Thyroid gland (tissue), 4 donors: ENCODE data around the gene KIRREL3. TPM values are rescaled to one million over a fixed set of nuclear protein-coding genes. Genes with fewer than 3 reads are reported as not detected.

Experiments
- DNase-seq, 2 donors: peaks; one replicate each; pipeline ENCODE4 v3.0.0-alpha.2; 2019
- H3K27ac ChIP-seq, 3 donors: fragments of 200-600 bp; sonication (generic); 1 replicate in 2 of 3; 2 replicates in 1 of 3; pipeline ENCODE4 v1.5.1; 2016 to 2019; ENCODE audit warnings: mild to moderate bottlenecking in 1 of 3, moderate library complexity in 1 of 3
- H3K27me3 ChIP-seq: fragments of 200-600 bp; sonication (generic); one replicate; pipeline ENCODE4 v1.5.1; 2019
- H3K36me3 ChIP-seq, 2 donors: fragments of 200-600 bp; sonication (generic); one replicate each; pipeline ENCODE4 v1.5.1; 2016 to 2019
- H3K4me1 ChIP-seq, 2 donors: fragments of 200-600 bp; sonication (generic); one replicate each; pipeline ENCODE4 v1.5.1; 2017 to 2019
- H3K4me3 ChIP-seq, 3 donors: fragments of 200-600 bp; sonication (generic); replicated peaks in 1 of 3; 1 replicate in 2 of 3; 2 replicates in 1 of 3; pipeline ENCODE4 v1.5.1; 2016; ENCODE audit warnings: mild to moderate bottlenecking in 1 of 3
- H3K9me3 ChIP-seq: fragments of 200-600 bp; sonication (generic); one replicate; pipeline ENCODE4 v1.5.1; 2017
- POLR2A ChIP-seq, 2 donors: fragments of 450-650 bp; IDR thresholded peaks; one replicate each; pipeline ENCODE4 v1.6.1; 2017; ENCODE audit warnings: antibody characterized with exemption in 2 of 2, mild to moderate bottlenecking in 2 of 2, moderate library complexity in 1 of 2
- WGBS, 2 donors: methylation state at CpG; one replicate each; pipeline ENCODE4 v1.1.5; 2017; 5-methylcytosine and 5-hydroxymethylcytosine counted together
- intact Hi-C: fragments of 100-400 bp; cut with DNase I; formaldehyde crosslinking; loops from one replicate; pipeline ENCODE4 v1.15.1; 2023
- total RNA-seq, 4 donors: library from RNA; depleted of rRNA; stranded (reverse); fragments of >200 nt; gene quantifications; one replicate each; pipeline ENCODE4 v1.2.3, GENCODE V29; 2016
- TF ChIP-seq, protein P1 (sequence below), 6 experiments: fragments of 200-600 bp in 3 of 6; fragments of 450-650 bp in 3 of 6; sonication (generic) in 3 of 6; IDR thresholded peaks; one replicate each; pipeline ENCODE4 v1.5.1; 2016 to 2019; ENCODE audit warnings: antibody characterized with exemption in 6 of 6, mild to moderate bottlenecking in 2 of 6, inconsistent platforms in 1 of 6, moderate library complexity in 1 of 6

Gene KIRREL3
- total RNA-seq, 4 donors from 2014 or later: 0.78 TPM; not detected in 3

DNA sequence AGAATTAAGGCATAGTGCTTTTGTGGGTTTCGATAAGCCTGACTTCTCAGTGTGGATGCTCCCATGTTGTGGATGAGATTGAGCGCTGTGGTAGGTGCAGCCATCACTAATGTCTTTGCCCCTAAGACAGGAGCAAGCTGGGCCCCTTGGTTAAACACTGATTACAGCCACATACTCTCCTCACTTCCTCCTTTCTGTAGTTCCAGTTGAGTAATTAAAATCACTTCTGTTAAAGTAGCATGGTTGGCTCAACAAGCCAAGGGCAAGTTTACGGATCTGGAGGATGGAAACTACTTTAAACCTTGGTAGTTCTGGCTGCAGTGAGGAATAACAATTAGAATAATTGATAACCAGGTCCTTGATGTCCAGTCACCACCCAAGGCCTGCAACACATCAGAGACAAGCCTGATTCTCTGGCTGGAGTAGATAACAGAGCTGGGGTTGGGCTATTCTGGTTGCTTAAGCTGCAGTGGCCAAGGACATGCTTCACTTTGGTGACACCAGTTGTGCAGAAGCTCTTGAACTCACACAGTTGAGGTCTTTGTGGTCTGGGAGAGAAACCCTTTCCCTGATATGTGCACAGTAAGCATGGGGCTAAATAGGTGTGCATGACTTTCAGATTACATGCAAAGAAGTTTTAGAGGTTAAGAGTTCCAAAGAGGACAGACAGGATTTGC is 81.3 kb downstream of the KIRREL3 start:
- intact Hi-C loops: no loop called here
- Histone ChIP-seq H3K27ac (no peak overlapping the region), H3K4me3 (no peak overlapping the region), H3K9me3 (no peaks in the 10 kb centered on the region), H3K4me1 (no peaks in the 10 kb centered on the region), H3K36me3 (no peaks in the 10 kb centered on the region), H3K27me3 (no peaks in the 10 kb centered on the region)
- TF ChIP-seq, protein P1, sequence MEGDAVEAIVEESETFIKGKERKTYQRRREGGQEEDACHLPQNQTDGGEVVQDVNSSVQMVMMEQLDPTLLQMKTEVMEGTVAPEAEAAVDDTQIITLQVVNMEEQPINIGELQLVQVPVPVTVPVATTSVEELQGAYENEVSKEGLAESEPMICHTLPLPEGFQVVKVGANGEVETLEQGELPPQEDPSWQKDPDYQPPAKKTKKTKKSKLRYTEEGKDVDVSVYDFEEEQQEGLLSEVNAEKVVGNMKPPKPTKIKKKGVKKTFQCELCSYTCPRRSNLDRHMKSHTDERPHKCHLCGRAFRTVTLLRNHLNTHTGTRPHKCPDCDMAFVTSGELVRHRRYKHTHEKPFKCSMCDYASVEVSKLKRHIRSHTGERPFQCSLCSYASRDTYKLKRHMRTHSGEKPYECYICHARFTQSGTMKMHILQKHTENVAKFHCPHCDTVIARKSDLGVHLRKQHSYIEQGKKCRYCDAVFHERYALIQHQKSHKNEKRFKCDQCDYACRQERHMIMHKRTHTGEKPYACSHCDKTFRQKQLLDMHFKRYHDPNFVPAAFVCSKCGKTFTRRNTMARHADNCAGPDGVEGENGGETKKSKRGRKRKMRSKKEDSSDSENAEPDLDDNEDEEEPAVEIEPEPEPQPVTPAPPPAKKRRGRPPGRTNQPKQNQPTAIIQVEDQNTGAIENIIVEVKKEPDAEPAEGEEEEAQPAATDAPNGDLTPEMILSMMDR (IDR thresholded peaks at IDR 0.05): no peak
- no peak for TF ChIP-seq POLR2A (IDR thresholded peaks at IDR 0.05)
- no peak for DNase-seq
- WGBS, 2 donors: 75 to 82% methylated on average over 3 of the region's 3 CpGs

GRCh38 chr11:126918556-126918955 is 82.0 kb downstream of the KIRREL3 start:
- no peaks in the 10 kb centered on the region for H3K36me3 ChIP-seq
- TF ChIP-seq, protein P1 (IDR thresholded peaks at IDR 0.05): no peak
- TF ChIP-seq POLR2A (IDR thresholded peaks at IDR 0.05): no peak
- intact Hi-C loops: no loop called here
- no peak overlapping the region for H3K27ac ChIP-seq
- H3K27me3 ChIP-seq: no peaks in the 10 kb centered on the region
- no peak overlapping the region for H3K4me3 ChIP-seq
- no peaks in the 10 kb centered on the region for H3K9me3 ChIP-seq
- 92 to 93% methylated on average over 1 of the region's 1 CpG for WGBS, 2 donors
- H3K4me1 ChIP-seq: no peaks in the 10 kb centered on the region
- no peak for DNase-seq

DNA sequence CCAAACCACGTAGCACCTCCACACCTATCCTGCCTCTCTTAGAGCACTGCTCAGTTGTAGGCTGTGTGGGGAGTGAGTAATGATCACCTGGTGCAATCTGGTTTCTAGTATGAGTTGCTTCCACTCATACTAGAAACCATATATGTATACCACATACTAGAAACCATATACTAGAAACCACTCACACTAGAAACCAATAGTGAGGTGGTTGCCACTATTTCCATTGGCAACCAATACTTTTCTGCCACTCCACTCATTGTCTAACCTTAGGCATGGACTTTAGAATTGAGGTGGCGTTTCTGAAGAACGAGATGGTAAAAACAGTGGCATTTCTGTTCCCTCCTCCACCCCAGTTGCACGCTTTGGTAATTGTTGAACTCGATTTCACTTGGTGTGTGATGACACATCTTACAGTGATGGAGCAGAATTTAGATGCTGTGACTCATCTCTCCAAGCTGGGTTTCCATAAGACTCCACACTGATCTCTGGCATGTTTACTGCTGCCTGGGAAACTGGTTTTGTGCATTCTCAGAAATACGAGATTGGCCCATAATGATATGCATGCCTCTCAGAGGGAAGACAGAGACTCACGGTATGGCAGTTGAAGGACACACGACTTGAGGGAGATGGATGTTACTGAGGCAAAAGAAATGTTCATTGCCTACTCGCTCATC is 82.9 kb downstream of the KIRREL3 start:
- no peaks in the 10 kb centered on the region for H3K36me3 ChIP-seq
- H3K4me3 ChIP-seq: no peak overlapping the region
- H3K9me3 ChIP-seq: no peaks in the 10 kb centered on the region
- no peak for TF ChIP-seq POLR2A (IDR thresholded peaks at IDR 0.05)
- no peaks in the 10 kb centered on the region for H3K4me1 ChIP-seq
- H3K27me3 ChIP-seq: no peaks in the 10 kb centered on the region
- no peak for DNase-seq
- no peak overlapping the region for H3K27ac ChIP-seq
- WGBS, 2 donors: 82 to 90% methylated on average over 9 of the region's 9 CpGs
- intact Hi-C loops: no loop called here

GRCh38 chr11:126915430-126915829 is 85.1 kb downstream of the KIRREL3 start:
- Histone ChIP-seq H3K9me3 (no peaks in the 10 kb centered on the region), H3K27ac (no peak overlapping the region), H3K36me3 (no peaks in the 10 kb centered on the region), H3K27me3 (no peaks in the 10 kb centered on the region), H3K4me1 (no peaks in the 10 kb centered on the region), H3K4me3 (no peak overlapping the region)
- no peak for TF ChIP-seq POLR2A (IDR thresholded peaks at IDR 0.05)
- TF ChIP-seq, protein P1 (IDR thresholded peaks at IDR 0.05): no peak
- DNase-seq: peak in 1 of 2 donors; percentile 12
- intact Hi-C loops: no loop called here
- 41 to 46% methylated on average over 4 of the region's 4 CpGs for WGBS, 2 donors

- WGBS, 2 donors: 88% methylated on average over 1 of the region's 1 CpG
- no peaks in the 10 kb centered on the region for H3K9me3 ChIP-seq
- H3K27ac ChIP-seq: no peak overlapping the region
- no peaks in the 10 kb centered on the region for H3K36me3 ChIP-seq
- intact Hi-C loops: no loop called here
- H3K27me3 ChIP-seq: no peaks in the 10 kb centered on the region
- no peak for DNase-seq
- TF ChIP-seq, protein P1 (IDR thresholded peaks at IDR 0.05): no peak
- no peak for TF ChIP-seq POLR2A (IDR thresholded peaks at IDR 0.05)
- no peak overlapping the region for H3K4me3 ChIP-seq
- no peaks in the 10 kb centered on the region for H3K4me1 ChIP-seq
These were observed 85.6 kb downstream of the KIRREL3 start for GRCh38 chr11:126914941-126915340.
